ENCODE measurements around the gene ZBTB4. TPM values are rescaled to one million over a fixed set of nuclear protein-coding genes. Genes with fewer than 3 reads are reported as not detected.
A peak's percentile ranks its signal among the peaks of the same experiment; 100 is the strongest.

ZBTB4 gene
- total and polyA plus RNA-seq, 9 of the 15 experiments (the other 6 are each of a cell fraction or from before 2014, with no cell fraction given), result 0.92 to 6.9 (median 3.3) TPM

DNA sequence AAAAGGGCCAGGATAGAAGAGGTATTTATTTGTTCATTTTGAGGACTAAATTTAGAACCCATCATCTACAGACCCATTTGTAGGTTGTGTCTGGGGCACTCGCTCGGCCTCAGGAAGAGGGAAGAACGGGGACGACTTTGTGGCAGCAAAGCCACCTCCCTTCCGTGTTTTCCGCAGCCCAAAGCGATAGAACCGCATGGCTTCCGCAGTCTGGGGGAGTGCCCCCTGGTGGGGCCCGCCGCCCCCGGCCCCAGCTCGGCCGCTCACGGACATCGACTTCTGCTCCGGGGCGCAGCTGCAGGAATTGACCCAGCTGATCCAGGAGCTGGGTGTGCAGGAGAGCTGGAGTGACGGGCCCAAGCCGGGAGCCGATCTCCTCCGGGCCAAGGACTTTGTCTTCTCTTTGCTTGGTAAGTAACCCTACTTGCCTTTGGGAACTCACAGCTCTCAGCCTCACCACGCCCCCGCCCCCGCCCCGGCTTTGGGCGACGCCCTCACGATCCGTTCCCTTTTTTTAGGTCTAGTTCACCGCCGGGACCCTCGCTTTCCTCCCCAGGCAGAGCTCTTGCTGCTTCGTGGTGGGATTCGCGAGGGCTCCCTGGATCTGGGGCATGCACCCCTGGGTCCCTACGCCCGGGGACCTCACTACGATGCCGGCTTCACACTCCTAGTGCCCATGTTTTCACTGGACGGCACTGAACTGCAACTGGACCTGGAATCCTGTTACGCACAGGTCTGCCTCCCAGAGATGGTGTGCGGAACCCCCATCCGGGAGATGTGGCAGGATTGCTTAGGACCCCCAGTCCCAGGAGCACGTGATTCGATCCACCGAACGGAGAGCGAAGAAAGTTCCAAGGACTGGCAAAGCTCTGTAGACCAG lies 43.5 kb downstream of the ZBTB4 start (continued):
- TF ChIP-seq, protein P1, sequence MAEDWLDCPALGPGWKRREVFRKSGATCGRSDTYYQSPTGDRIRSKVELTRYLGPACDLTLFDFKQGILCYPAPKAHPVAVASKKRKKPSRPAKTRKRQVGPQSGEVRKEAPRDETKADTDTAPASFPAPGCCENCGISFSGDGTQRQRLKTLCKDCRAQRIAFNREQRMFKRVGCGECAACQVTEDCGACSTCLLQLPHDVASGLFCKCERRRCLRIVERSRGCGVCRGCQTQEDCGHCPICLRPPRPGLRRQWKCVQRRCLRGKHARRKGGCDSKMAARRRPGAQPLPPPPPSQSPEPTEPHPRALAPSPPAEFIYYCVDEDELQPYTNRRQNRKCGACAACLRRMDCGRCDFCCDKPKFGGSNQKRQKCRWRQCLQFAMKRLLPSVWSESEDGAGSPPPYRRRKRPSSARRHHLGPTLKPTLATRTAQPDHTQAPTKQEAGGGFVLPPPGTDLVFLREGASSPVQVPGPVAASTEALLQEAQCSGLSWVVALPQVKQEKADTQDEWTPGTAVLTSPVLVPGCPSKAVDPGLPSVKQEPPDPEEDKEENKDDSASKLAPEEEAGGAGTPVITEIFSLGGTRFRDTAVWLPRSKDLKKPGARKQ (CRISPR knock-in tag; IDR thresholded peaks at IDR 0.05), result no peak
- TF ChIP-seq RAD21 (CRISPR knock-in tag; conservative IDR thresholded peaks at IDR 0.05 in 1 of 2, IDR thresholded peaks at IDR 0.05 in 1 of 2), result peak in 1 of 2 experiments; percentile 38; a peak in 2 of 4 replicates
- TF ChIP-seq, protein P2, sequence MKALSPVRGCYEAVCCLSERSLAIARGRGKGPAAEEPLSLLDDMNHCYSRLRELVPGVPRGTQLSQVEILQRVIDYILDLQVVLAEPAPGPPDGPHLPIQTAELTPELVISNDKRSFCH (CRISPR knock-in tag; IDR thresholded peaks at IDR 0.05), result no peak
- TF ChIP-seq, protein P2 (tag; IDR thresholded peaks at IDR 0.05), result no peak
- TF ChIP-seq ATF1 (CRISPR knock-in tag; IDR thresholded peaks at IDR 0.05), result no peak
- 0 out of 2 replicates have a peak, but pooled peaks have one; percentile 2 for TF ChIP-seq ATF1 (tag; IDR thresholded peaks at IDR 0.05)
- no peak for TF ChIP-seq ZBTB17 (CRISPR knock-in tag; IDR thresholded peaks at IDR 0.05)
- TF ChIP-seq, protein P3, sequence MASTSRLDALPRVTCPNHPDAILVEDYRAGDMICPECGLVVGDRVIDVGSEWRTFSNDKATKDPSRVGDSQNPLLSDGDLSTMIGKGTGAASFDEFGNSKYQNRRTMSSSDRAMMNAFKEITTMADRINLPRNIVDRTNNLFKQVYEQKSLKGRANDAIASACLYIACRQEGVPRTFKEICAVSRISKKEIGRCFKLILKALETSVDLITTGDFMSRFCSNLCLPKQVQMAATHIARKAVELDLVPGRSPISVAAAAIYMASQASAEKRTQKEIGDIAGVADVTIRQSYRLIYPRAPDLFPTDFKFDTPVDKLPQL (IDR thresholded peaks at IDR 0.05; ENCODE audit: extremely low read depth, insufficient read length), result no peak
- TF ChIP-seq POLR2G (IDR thresholded peaks at IDR 0.05; ENCODE audit: low read depth, low read length), result peak; percentile 77
- peak; percentile 80 for TF ChIP-seq EGR1 (conservative IDR thresholded peaks at IDR 0.05)
- TF ChIP-seq, protein P4, sequence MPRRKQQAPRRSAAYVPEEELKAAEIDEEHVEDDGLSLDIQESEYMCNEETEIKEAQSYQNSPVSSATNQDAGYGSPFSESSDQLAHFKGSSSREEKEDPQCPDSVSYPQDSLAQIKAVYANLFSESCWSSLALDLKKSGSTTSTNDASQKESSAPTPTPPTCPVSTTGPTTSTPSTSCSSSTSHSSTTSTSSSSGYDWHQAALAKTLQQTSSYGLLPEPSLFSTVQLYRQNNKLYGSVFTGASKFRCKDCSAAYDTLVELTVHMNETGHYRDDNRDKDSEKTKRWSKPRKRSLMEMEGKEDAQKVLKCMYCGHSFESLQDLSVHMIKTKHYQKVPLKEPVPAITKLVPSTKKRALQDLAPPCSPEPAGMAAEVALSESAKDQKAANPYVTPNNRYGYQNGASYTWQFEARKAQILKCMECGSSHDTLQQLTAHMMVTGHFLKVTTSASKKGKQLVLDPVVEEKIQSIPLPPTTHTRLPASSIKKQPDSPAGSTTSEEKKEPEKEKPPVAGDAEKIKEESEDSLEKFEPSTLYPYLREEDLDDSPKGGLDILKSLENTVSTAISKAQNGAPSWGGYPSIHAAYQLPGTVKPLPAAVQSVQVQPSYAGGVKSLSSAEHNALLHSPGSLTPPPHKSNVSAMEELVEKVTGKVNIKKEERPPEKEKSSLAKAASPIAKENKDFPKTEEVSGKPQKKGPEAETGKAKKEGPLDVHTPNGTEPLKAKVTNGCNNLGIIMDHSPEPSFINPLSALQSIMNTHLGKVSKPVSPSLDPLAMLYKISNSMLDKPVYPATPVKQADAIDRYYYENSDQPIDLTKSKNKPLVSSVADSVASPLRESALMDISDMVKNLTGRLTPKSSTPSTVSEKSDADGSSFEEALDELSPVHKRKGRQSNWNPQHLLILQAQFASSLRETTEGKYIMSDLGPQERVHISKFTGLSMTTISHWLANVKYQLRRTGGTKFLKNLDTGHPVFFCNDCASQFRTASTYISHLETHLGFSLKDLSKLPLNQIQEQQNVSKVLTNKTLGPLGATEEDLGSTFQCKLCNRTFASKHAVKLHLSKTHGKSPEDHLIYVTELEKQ (CRISPR knock-in tag; IDR thresholded peaks at IDR 0.05), result no peak
- TF ChIP-seq PHF8 (IDR thresholded peaks at IDR 0.05; ENCODE audit: borderline replicate concordance, low read length), result peak; percentile 31; the same call in 1 of the 2 replicates
- no peak for TF ChIP-seq BACH1 (tag; IDR thresholded peaks at IDR 0.05)
- no peak for TF ChIP-seq CAMTA2 (CRISPR knock-in tag; conservative IDR thresholded peaks at IDR 0.05)
- TF ChIP-seq, protein P5, sequence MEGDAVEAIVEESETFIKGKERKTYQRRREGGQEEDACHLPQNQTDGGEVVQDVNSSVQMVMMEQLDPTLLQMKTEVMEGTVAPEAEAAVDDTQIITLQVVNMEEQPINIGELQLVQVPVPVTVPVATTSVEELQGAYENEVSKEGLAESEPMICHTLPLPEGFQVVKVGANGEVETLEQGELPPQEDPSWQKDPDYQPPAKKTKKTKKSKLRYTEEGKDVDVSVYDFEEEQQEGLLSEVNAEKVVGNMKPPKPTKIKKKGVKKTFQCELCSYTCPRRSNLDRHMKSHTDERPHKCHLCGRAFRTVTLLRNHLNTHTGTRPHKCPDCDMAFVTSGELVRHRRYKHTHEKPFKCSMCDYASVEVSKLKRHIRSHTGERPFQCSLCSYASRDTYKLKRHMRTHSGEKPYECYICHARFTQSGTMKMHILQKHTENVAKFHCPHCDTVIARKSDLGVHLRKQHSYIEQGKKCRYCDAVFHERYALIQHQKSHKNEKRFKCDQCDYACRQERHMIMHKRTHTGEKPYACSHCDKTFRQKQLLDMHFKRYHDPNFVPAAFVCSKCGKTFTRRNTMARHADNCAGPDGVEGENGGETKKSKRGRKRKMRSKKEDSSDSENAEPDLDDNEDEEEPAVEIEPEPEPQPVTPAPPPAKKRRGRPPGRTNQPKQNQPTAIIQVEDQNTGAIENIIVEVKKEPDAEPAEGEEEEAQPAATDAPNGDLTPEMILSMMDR (IDR thresholded peaks at IDR 0.05 in 2 of 3, conservative IDR thresholded peaks at IDR 0.05 in 1 of 3; ENCODE audit: insufficient read depth in 2 of 3, low read depth in 1 of 3, low read length in 3 of 3), result peak in 1 of 3 experiments; percentile 25; a peak in 3 of 6 replicates
- TF ChIP-seq ZNF212 (CRISPR knock-in tag; IDR thresholded peaks at IDR 0.05), result no peak
- no peak for TF ChIP-seq CBFA2T2 (conservative IDR thresholded peaks at IDR 0.05)
- TF ChIP-seq TGIF2 (CRISPR knock-in tag; IDR thresholded peaks at IDR 0.05), result no peak
- TF ChIP-seq CXXC5 (CRISPR knock-in tag; IDR thresholded peaks at IDR 0.05), result peak; percentile 23; the same call in 1 of the 2 replicates
